Upper lobe of left lung (tissue), 6 donors: ENCODE results near the gene FMNL2. TPM values are rescaled to one million over a fixed set of nuclear protein-coding genes. Genes with fewer than 3 reads are reported as not detected.

Experiments used
- ATAC-seq, 2 donors: fragments of 200-7000 bp; cut with Tn5 transposase; one replicate each; pipeline ENCODE4 v1.9.1; 2022; ENCODE audit warnings: mild to moderate bottlenecking in 2 of 2, moderate library complexity in 2 of 2; ENCODE audit not compliant: low FRiP score in 2 of 2
- DNase-seq, 2 donors: peaks; one replicate each; pipeline ENCODE4 v3.0.0-alpha.2; 2019 to 2020
- H3K27ac ChIP-seq, 4 donors: fragments of 200-600 bp; sonication (generic); one replicate each; pipeline ENCODE4 v1.5.1; 2016 to 2019
- H3K27me3 ChIP-seq, 4 donors: fragments of 200-600 bp; sonication (generic); one replicate each; pipeline ENCODE4 v1.5.1; 2017 to 2019
- H3K36me3 ChIP-seq, 4 donors: fragments of 200-600 bp; sonication (generic); one replicate each; pipeline ENCODE4 v1.5.1; 2016 to 2019
- H3K4me1 ChIP-seq, 4 donors: fragments of 200-600 bp; sonication (generic); one replicate each; pipeline ENCODE4 v1.5.1; 2018 to 2019
- H3K4me3 ChIP-seq, 4 donors: fragments of 200-600 bp; sonication (generic); one replicate each; pipeline ENCODE4 v1.5.1; 2017 to 2019; ENCODE audit warnings: mild to moderate bottlenecking in 2 of 4, moderate library complexity in 1 of 4
- H3K9me3 ChIP-seq, 4 donors: fragments of 200-600 bp; sonication (generic); one replicate each; pipeline ENCODE4 v1.5.1; 2018 to 2019
- EP300 ChIP-seq, 4 donors: sonication (generic); formaldehyde crosslinking; IDR thresholded peaks; one replicate each; pipeline ENCODE4 v1.5.1; 2017; ENCODE audit warnings: antibody characterized with exemption in 4 of 4, control low read depth in 2 of 4
- POLR2A ChIP-seq, 4 donors: fragments of 450-650 bp; IDR thresholded peaks; one replicate each; pipeline ENCODE4 v1.5.1; 2016 to 2017; ENCODE audit warnings: antibody characterized with exemption in 4 of 4, mild to moderate bottlenecking in 2 of 4
- POLR2AphosphoS5 ChIP-seq, 2 donors: sonication (generic); formaldehyde crosslinking; IDR thresholded peaks; one replicate each; pipeline ENCODE4 v1.5.1; 2017; ENCODE audit warnings: antibody characterized with exemption in 2 of 2
- WGBS, 2 donors: methylation state at CpG; one replicate each; pipeline ENCODE4 v1.1.5; 2017 to 2018; 5-methylcytosine and 5-hydroxymethylcytosine counted together
- total RNA-seq, 6 donors: library from RNA; depleted of rRNA in 4 of 6; stranded (reverse); fragments of >200 nt in 4 of 6; gene quantifications; one replicate each; pipeline versions ENCODE4 v1.1.0 to v1.2.1, GENCODE V29; 2016 to 2021
- TF ChIP-seq, protein P1 (sequence below), 6 experiments: fragments of 450-650 bp in 4 of 6; fragments of 200-600 bp in 2 of 6; sonication (generic) in 2 of 6; IDR thresholded peaks; one replicate each; pipeline ENCODE4 v1.5.1; 2016 to 2019; ENCODE audit warnings: antibody characterized with exemption in 6 of 6
- donor health status: DM: no; HTN: no; CAD: no; lungs with moderate emphysema.
- donor health status: DM: no; HTN: yes; CAD: no; lungs with severe emphysema.

Gene FMNL2
- total RNA-seq, 6 donors from 2014 or later: 49.9 to 160 (median 66.9) TPM

GRCh38 chr2:152598975-152599759, 264.2 kb downstream of the FMNL2 start:
- no peak for ATAC-seq
- Histone ChIP-seq H3K9me3 (no peaks in the 10 kb centered on the region), H3K27ac (no peak overlapping the region), H3K4me3 (no peak overlapping the region), H3K36me3 (no peaks in the 10 kb centered on the region), H3K4me1 (no peaks in the 10 kb centered on the region), H3K27me3 (no peaks in the 10 kb centered on the region)
- 93 to 94% methylated on average over 9 of the region's 9 CpGs for WGBS, 2 donors
- no peak for DNase-seq
- TF ChIP-seq POLR2AphosphoS5 (IDR thresholded peaks at IDR 0.05): no peak
- no peak for TF ChIP-seq POLR2A (IDR thresholded peaks at IDR 0.05)
- TF ChIP-seq, protein P1, sequence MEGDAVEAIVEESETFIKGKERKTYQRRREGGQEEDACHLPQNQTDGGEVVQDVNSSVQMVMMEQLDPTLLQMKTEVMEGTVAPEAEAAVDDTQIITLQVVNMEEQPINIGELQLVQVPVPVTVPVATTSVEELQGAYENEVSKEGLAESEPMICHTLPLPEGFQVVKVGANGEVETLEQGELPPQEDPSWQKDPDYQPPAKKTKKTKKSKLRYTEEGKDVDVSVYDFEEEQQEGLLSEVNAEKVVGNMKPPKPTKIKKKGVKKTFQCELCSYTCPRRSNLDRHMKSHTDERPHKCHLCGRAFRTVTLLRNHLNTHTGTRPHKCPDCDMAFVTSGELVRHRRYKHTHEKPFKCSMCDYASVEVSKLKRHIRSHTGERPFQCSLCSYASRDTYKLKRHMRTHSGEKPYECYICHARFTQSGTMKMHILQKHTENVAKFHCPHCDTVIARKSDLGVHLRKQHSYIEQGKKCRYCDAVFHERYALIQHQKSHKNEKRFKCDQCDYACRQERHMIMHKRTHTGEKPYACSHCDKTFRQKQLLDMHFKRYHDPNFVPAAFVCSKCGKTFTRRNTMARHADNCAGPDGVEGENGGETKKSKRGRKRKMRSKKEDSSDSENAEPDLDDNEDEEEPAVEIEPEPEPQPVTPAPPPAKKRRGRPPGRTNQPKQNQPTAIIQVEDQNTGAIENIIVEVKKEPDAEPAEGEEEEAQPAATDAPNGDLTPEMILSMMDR (IDR thresholded peaks at IDR 0.05): no peak

DNA sequence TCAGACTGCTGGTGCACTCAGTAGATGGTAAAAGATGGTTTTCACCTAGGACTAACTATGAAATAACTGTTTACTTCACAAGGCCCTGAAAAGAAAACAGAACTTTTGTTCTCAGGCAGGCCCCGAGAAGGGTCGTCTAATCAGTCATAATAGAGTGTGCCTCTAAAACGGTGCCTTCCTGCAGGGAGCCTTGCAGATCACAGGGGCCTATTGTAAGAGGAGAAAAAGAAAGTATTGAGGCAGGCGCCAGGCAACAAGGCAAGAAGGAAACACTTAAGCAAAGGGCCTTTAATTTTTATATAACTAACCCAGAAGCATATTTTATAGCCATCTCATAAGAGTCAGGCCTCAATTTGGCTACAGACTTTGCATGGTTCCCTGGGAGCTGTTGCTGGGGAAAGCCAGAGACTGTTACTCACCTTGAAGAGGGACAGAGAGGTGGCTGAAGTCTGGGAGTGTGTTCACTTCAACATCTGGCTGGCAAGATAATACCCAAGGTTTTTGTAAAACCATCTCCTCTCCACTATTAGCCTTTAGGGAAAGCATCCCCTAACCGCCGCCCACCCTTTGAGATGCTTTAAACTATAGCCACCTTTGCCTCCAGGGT, 265.2 kb downstream of the FMNL2 start:
- 77 to 89% methylated on average over 6 of the region's 6 CpGs for WGBS, 2 donors
- H3K27ac ChIP-seq: no peak overlapping the region
- no peaks in the 10 kb centered on the region for H3K9me3 ChIP-seq
- DNase-seq (no peak), ATAC-seq (no peak)
- no peaks in the 10 kb centered on the region for H3K27me3 ChIP-seq
- TF ChIP-seq POLR2A (IDR thresholded peaks at IDR 0.05) (no peak), POLR2AphosphoS5 (IDR thresholded peaks at IDR 0.05) (no peak), EP300 (IDR thresholded peaks at IDR 0.05) (no peak)
- TF ChIP-seq, protein P1 (IDR thresholded peaks at IDR 0.05): no peak
- no peaks in the 10 kb centered on the region for H3K36me3 ChIP-seq
- no peaks in the 10 kb centered on the region for H3K4me1 ChIP-seq
- H3K4me3 ChIP-seq: no peak overlapping the region

DNA sequence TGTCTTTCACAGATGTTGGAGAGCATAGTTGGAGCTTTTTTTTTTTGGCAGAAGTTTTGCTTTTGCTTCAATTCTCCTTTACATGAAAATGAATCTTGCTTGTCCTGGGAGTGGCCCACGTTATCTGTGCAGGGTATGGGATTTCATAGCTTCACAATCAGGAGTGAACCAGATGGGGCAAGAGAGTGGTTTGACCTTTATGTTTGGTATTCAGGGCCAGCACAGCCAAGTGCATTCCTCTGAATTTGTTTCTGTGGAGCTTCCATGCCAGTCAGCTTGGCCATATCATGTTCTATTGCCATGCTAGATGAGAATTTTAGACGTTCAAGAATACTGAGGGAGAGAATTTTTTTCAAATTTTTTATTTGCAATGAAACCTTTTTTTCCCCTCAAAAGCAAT, 265.7 kb downstream of the FMNL2 start:
- Histone ChIP-seq H3K9me3 (no peaks in the 10 kb centered on the region), H3K36me3 (no peaks in the 10 kb centered on the region), H3K4me3 (no peak overlapping the region), H3K4me1 (no peaks in the 10 kb centered on the region), H3K27ac (no peak overlapping the region), H3K27me3 (no peaks in the 10 kb centered on the region)
- DNase-seq (no peak), ATAC-seq (no peak)
- TF ChIP-seq, protein P1 (IDR thresholded peaks at IDR 0.05): no peak
- TF ChIP-seq POLR2AphosphoS5 (IDR thresholded peaks at IDR 0.05): no peak
- no peak for TF ChIP-seq POLR2A (IDR thresholded peaks at IDR 0.05)
- no peak for TF ChIP-seq EP300 (IDR thresholded peaks at IDR 0.05)
- WGBS, 2 donors: 74 to 88% methylated on average over 2 of the region's 2 CpGs

- ATAC-seq: no peak
- no peaks in the 10 kb centered on the region for H3K9me3 ChIP-seq
- H3K27me3 ChIP-seq: no peaks in the 10 kb centered on the region
- H3K4me3 ChIP-seq: no peak overlapping the region
- H3K36me3 ChIP-seq: peaks cover 0 to 4% (median 0%) of the 10 kb centered on the region in 4 donors
- no peak for TF ChIP-seq POLR2AphosphoS5 (IDR thresholded peaks at IDR 0.05)
- TF ChIP-seq EP300 (IDR thresholded peaks at IDR 0.05): no peak
- TF ChIP-seq, protein P1 (IDR thresholded peaks at IDR 0.05): no peak
- TF ChIP-seq POLR2A (IDR thresholded peaks at IDR 0.05): no peak
- WGBS, 2 donors: 76 to 86% methylated on average over 8 of the region's 8 CpGs
- no peaks in the 10 kb centered on the region for H3K4me1 ChIP-seq
- no peak overlapping the region for H3K27ac ChIP-seq
- no peak for DNase-seq
Measured at GRCh38 chr2:152602750-152603149, 267.8 kb downstream of the FMNL2 start.
